H9 (cell line): ENCODE measurements around the gene FTO. TPM values are rescaled to one million over a fixed set of nuclear protein-coding genes. Genes with fewer than 3 reads are reported as not detected.

Experiments used
- DNase-seq: peaks from one replicate; pipeline ENCODE4 v3.0.0-alpha.2; 2017
- H2AFZ ChIP-seq: one replicate; pipeline ENCODE4 v1.6.1; 2013; ENCODE audit warnings: mild to moderate bottlenecking, low read length, control low read depth, moderate library complexity
- H2AK5ac ChIP-seq: 2 replicates; pipeline ENCODE4 v1.6.1; 2013; ENCODE audit warnings: low read length, control low read depth, mixed read lengths; ENCODE audit not compliant: insufficient read length
- H2BK120ac ChIP-seq: one replicate; pipeline ENCODE4 v1.6.1; 2013; ENCODE audit warnings: low read depth, mild to moderate bottlenecking, low read length, control low read depth, inconsistent platforms; ENCODE audit not compliant: poor library complexity, severe bottlenecking
- H2BK12ac ChIP-seq: 2 replicates; pipeline ENCODE4 v1.6.1; 2013; ENCODE audit warnings: low read length, control low read depth, mixed read lengths, low read depth; ENCODE audit not compliant: insufficient read length
- H2BK15ac ChIP-seq: 2 replicates; pipeline ENCODE4 v1.6.1; 2013; ENCODE audit warnings: low read depth, low read length, control low read depth
- H2BK20ac ChIP-seq: one replicate; pipeline ENCODE4 v1.6.1; 2013; ENCODE audit warnings: low read depth, mild to moderate bottlenecking, low read length, control low read depth, inconsistent platforms; ENCODE audit not compliant: poor library complexity, severe bottlenecking
- H2BK5ac ChIP-seq: 2 replicates; pipeline ENCODE4 v1.6.1; 2013; ENCODE audit warnings: low read length, control low read depth, mixed read lengths; ENCODE audit not compliant: insufficient read length
- H3K14ac ChIP-seq: 2 replicates; pipeline ENCODE4 v1.6.1; 2013; ENCODE audit warnings: low read length, control low read depth; ENCODE audit not compliant: insufficient read depth
- H3K18ac ChIP-seq: 2 replicates; pipeline ENCODE4 v1.6.1; 2013; ENCODE audit warnings: low read depth, mild to moderate bottlenecking, mixed read lengths, low read length, control low read depth; ENCODE audit not compliant: insufficient read length
- H3K23ac ChIP-seq: 2 replicates; pipeline ENCODE4 v1.6.1; 2013; ENCODE audit warnings: low read length, control low read depth, mixed read lengths, low read depth; ENCODE audit not compliant: insufficient read length
- H3K23me2 ChIP-seq: 2 replicates; pipeline ENCODE4 v1.6.1; 2013; ENCODE audit warnings: low read depth, mild to moderate bottlenecking, mixed read lengths, low read length, control low read depth; ENCODE audit not compliant: insufficient read length, poor library complexity, severe bottlenecking
- H3K27ac ChIP-seq: 2 replicates; pipeline ENCODE4 v1.5.1; 2013; ENCODE audit warnings: low read length, control low read depth, mixed read lengths, low read depth; ENCODE audit not compliant: insufficient read length
- H3K27me3 ChIP-seq: 2 replicates; pipeline ENCODE4 v1.6.1; 2013; ENCODE audit warnings: low read length, control low read depth, inconsistent platforms; ENCODE audit not compliant: insufficient read depth
- H3K4ac ChIP-seq: 2 replicates; pipeline ENCODE4 v1.6.1; 2013; ENCODE audit warnings: low read depth, mild to moderate bottlenecking, control low read depth, inconsistent platforms, low read length, moderate library complexity
- H3K4me1 ChIP-seq: 2 replicates; pipeline ENCODE4 v1.6.1; 2013; ENCODE audit warnings: low read length, control low read depth, inconsistent platforms; ENCODE audit not compliant: insufficient read depth
- H3K4me2 ChIP-seq: 2 replicates; pipeline ENCODE4 v1.6.1; 2013; ENCODE audit warnings: low read length, control low read depth, mixed read lengths; ENCODE audit not compliant: insufficient read length, insufficient read depth
- H3K56ac ChIP-seq: 2 replicates; pipeline ENCODE4 v1.6.1; 2013; ENCODE audit warnings: low read depth, mild to moderate bottlenecking, mixed read lengths, low read length, control low read depth; ENCODE audit not compliant: insufficient read length
- H3K79me1 ChIP-seq: 2 replicates; pipeline ENCODE4 v1.6.1; 2013; ENCODE audit warnings: low read depth, mild to moderate bottlenecking, moderate library complexity, low read length, control low read depth, inconsistent platforms; ENCODE audit not compliant: insufficient read depth, poor library complexity, severe bottlenecking
- H3K79me2 ChIP-seq: 2 replicates; pipeline ENCODE4 v1.6.1; 2013; ENCODE audit warnings: low read length, control low read depth, inconsistent platforms; ENCODE audit not compliant: insufficient read depth
- H3K9ac ChIP-seq: 2 replicates; pipeline ENCODE4 v1.6.1; 2013; ENCODE audit warnings: low read length, control low read depth, mixed read lengths; ENCODE audit not compliant: insufficient read length; ENCODE audit errors: extremely low read depth
- H3K9me3 ChIP-seq: one replicate; pipeline ENCODE4 v1.6.1; 2013; ENCODE audit warnings: low read depth, low read length, inconsistent platforms; ENCODE audit not compliant: control insufficient read depth
- H3T11ph ChIP-seq: one replicate; pipeline ENCODE4 v1.6.1; 2013; ENCODE audit warnings: mild to moderate bottlenecking, low read length, control low read depth, inconsistent platforms
- H4K20me1 ChIP-seq: one replicate; pipeline ENCODE4 v1.6.1; 2013; ENCODE audit not compliant: control insufficient read depth, insufficient read length, insufficient read depth
- H4K5ac ChIP-seq: 2 replicates; pipeline ENCODE4 v1.6.1; 2013; ENCODE audit warnings: low read depth, mild to moderate bottlenecking, mixed read lengths, low read length, control low read depth; ENCODE audit not compliant: insufficient read length
- H4K8ac ChIP-seq: replicated peaks from 2 replicates; pipeline ENCODE4 v1.6.1; 2013; ENCODE audit warnings: low read length, control low read depth, mixed read lengths, low read depth; ENCODE audit not compliant: insufficient read length
- H4K91ac ChIP-seq: 2 replicates; pipeline ENCODE4 v1.6.1; 2013; ENCODE audit warnings: low read depth, mild to moderate bottlenecking, moderate library complexity, mixed read lengths, low read length, control low read depth; ENCODE audit not compliant: insufficient read length
- H3K27ac Mint-ChIP-seq, 3 experiments: 2 replicates in 2 of 3; 3 replicates in 1 of 3; pipeline ENCODE4 v1.8.0; 2020 to 2021; ENCODE audit warnings: mixed read lengths in 3 of 3, mild to moderate bottlenecking in 1 of 3, moderate library complexity in 1 of 3
- H3K27me3 Mint-ChIP-seq: 2 replicates; pipeline ENCODE4 v1.8.0; 2021; ENCODE audit warnings: low read depth, mild to moderate bottlenecking, moderate library complexity, mixed read lengths
- H3K36me3 Mint-ChIP-seq, 3 experiments: 2 replicates in 2 of 3; 3 replicates in 1 of 3; pipeline ENCODE4 v1.8.0; 2020 to 2021; ENCODE audit warnings: low read depth in 3 of 3, mixed read lengths in 3 of 3; ENCODE audit not compliant: insufficient read depth in 1 of 3
- H3K4me1 Mint-ChIP-seq, 2 experiments: 2 replicates each; pipeline ENCODE4 v1.8.0; 2020; ENCODE audit warnings: mixed read lengths in 2 of 2
- H3K4me3 Mint-ChIP-seq, 2 experiments: 2 replicates in 1 of 2; 3 replicates in 1 of 2; pipeline ENCODE4 v1.8.0; 2020 to 2021; ENCODE audit warnings: mild to moderate bottlenecking in 2 of 2, mixed read lengths in 2 of 2, moderate library complexity in 1 of 2
- H3K9me3 Mint-ChIP-seq, 2 experiments: 2 replicates in 1 of 2; 3 replicates in 1 of 2; pipeline ENCODE4 v1.8.0; 2020; ENCODE audit warnings: mild to moderate bottlenecking in 2 of 2, mixed read lengths in 2 of 2, moderate library complexity in 1 of 2
- WGBS: extraction: QIAGEN DNeasy Blood & Tissue Kit; methylation state at CpG from one replicate; pipeline ENCODE4 v1.1.7; 2013; ENCODE audit warnings: missing lambda C conversion rate, low lambda C conversion rate, mixed read lengths; ENCODE audit not compliant: insufficient read length; ENCODE audit errors: extremely low coverage; 5-methylcytosine and 5-hydroxymethylcytosine counted together
- total RNA-seq: library from RNA; stranded (reverse); gene quantifications from 2 replicates; pipeline ENCODE4 v1.2.1, GENCODE V29; 2021
- TF ChIP-seq, protein P1 (sequence below): fragments of 200-600 bp; sonication (generic); conservative IDR thresholded peaks from 3 replicates; pipeline ENCODE4 v1.8.0; 2021; ENCODE audit warnings: antibody characterized with exemption, mild to moderate bottlenecking

The FTO gene
- total RNA-seq, 1 experiment from 2014 or later = 67.9 TPM

DNA sequence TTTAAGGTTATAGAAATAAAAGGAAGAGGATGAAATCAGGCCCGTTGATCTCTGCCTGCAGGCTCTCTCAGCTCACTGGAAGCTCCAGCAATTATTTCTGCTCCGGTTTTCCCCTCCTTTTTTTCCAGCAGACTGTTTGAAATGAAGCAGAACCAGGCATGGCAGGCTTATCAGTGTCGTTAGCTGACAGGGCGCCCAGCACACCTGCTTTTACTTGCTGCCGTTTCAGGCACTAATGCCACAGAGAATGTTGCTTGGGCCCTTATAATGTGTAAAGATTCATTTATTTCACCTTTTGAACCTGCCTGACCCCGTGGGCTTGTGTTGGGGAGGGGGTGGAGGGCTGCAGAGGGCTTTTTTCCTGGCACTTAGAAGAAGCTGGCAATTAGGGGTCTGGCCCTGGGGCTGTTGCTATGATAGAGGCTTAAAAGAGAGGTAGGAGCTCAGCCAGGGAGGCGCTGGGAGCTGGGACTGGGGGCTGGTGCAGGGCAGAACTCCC is 474.6 kb downstream of the FTO start:
- Histone ChIP-seq H2AFZ (no peak overlapping the region), H4K8ac (no peak overlapping the region), H2BK5ac (no peak overlapping the region), H3K27me3 (no peaks in the 10 kb centered on the region), H3K23ac (no peak overlapping the region), H3K14ac (no peak overlapping the region), H4K5ac (no peak overlapping the region), H3K56ac (no peak overlapping the region), H3K18ac (no peak overlapping the region), H3K79me2 (no peaks in the 10 kb centered on the region), H2BK20ac (no peak overlapping the region), H3K4ac (no peak overlapping the region), H3T11ph (no peak overlapping the region), H4K91ac (no peak overlapping the region), H2BK120ac (no peak overlapping the region), H3K9ac (no peak overlapping the region), H3K9me3 (no peaks in the 10 kb centered on the region), H2BK12ac (no peak overlapping the region), H3K79me1 (no peaks in the 10 kb centered on the region), H2AK5ac (no peak overlapping the region), H3K4me2 (no peak overlapping the region), H3K4me1 (no peaks in the 10 kb centered on the region), H4K20me1 (no peaks in the 10 kb centered on the region), H3K23me2 (no peaks in the 10 kb centered on the region), H2BK15ac (no peak overlapping the region), H3K27ac (no peak overlapping the region)
- no peak overlapping the region for H3K4me3 Mint-ChIP-seq
- peaks cover 14% of the 10 kb centered on the region for H3K27me3 Mint-ChIP-seq
- DNase-seq = no peak
- H3K27ac Mint-ChIP-seq = no peak overlapping the region
- peaks cover 32 to 37% of the 10 kb centered on the region in 2 experiments for H3K4me1 Mint-ChIP-seq
- no peaks in the 10 kb centered on the region for H3K36me3 Mint-ChIP-seq
- TF ChIP-seq, protein P1, sequence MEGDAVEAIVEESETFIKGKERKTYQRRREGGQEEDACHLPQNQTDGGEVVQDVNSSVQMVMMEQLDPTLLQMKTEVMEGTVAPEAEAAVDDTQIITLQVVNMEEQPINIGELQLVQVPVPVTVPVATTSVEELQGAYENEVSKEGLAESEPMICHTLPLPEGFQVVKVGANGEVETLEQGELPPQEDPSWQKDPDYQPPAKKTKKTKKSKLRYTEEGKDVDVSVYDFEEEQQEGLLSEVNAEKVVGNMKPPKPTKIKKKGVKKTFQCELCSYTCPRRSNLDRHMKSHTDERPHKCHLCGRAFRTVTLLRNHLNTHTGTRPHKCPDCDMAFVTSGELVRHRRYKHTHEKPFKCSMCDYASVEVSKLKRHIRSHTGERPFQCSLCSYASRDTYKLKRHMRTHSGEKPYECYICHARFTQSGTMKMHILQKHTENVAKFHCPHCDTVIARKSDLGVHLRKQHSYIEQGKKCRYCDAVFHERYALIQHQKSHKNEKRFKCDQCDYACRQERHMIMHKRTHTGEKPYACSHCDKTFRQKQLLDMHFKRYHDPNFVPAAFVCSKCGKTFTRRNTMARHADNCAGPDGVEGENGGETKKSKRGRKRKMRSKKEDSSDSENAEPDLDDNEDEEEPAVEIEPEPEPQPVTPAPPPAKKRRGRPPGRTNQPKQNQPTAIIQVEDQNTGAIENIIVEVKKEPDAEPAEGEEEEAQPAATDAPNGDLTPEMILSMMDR = no peak
- H3K9me3 Mint-ChIP-seq = no peaks in the 10 kb centered on the region
- WGBS = no CpG with 5 or more reads among the region's 7 CpGs
